GM21528 (cell line): Measurements from ENCODE around the gene ASCC2.

Experiments used
- ATAC-seq: cut with Tn5 transposase; IDR thresholded peaks from one replicate; pipeline ENCODE4 v1.9.1; 2021; ENCODE audit warnings: mild to moderate bottlenecking, moderate library complexity; ENCODE audit not compliant: unreplicated experiment, low FRiP score

ASCC2 gene

DNA sequence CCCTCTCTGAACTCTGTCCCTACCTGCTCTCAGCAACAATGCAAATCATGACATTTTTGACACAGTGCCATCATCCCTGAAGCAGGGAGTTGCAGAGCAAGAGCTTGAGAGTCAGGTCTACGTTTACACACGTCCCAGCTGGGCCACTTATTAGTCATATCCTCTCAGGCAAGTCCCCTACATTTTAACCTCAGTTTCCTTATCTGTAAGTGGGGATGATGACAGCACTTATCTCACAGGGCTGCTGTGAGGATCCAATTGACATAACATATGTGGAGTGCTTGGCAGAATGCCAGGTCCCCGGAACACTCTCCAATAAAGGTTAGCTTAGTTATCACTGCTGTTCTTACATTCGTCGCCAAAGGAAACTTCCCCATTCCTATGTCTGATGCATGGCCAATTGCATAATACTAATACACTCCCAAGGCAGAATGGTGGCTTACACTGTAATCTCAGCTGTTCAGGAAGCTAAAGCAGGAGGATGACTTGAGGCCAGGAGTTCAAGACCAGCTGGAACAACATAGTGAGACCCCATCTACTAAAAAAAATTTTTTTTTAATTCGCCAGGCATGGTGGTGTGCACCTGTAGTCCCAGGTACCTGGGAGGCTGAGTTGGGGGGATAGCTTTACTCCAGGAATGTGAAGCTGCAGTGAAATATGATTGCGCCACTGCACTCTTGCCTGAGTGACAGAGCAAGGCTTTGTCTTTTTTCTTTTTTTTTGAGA lies 16.6 kb downstream of the ASCC2 start:
- peak; percentile 58 for ATAC-seq

DNA sequence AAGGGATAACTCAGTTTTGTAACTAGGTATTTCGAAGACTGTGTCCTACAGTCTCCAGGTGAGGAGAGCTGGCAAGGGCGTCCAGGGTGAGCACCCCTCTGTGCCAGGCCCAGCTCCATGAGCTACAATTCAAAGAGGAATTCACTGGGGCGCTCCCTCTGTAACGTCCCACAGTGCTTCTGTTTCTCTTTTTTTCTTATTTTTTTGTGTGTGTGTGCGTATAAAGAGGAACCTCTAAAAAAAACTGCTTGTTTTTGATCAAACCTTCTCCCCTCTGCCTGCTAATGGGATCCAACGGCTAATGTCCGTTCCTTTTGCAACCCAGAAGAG lies 17.1 kb downstream of the ASCC2 start:
- no peak for ATAC-seq

- ATAC-seq, result no peak
Observed at GRCh38 chr22:29819501-29819900, 18.6 kb downstream of the ASCC2 start.

GRCh38 chr22:29817724-29818123 lies 20.4 kb downstream of the ASCC2 start:
- ATAC-seq, result no peak

- no peak for ATAC-seq
Observed at GRCh38 chr22:29816980-29817379, 21.1 kb downstream of the ASCC2 start.

DNA sequence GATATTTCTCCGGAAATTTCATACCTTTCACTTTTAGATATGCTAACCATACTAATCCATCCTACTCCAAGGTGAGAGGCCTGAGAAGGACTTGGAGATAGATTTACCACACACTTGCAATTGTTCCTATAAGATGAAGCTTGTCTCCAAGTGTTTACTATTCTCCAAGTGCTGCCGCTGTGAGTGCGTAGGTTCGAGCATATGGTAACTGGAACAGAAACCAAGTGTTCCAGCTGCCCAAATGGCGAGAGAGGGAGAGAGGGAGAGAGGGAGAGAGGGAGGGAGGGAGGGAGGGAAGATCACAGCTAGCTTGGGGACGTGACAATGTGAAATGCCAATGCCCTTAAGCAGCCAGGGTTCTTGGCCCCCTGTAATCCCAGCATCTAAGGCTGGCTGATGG lies 21.5 kb downstream of the ASCC2 start:
- ATAC-seq, result no peak

DNA sequence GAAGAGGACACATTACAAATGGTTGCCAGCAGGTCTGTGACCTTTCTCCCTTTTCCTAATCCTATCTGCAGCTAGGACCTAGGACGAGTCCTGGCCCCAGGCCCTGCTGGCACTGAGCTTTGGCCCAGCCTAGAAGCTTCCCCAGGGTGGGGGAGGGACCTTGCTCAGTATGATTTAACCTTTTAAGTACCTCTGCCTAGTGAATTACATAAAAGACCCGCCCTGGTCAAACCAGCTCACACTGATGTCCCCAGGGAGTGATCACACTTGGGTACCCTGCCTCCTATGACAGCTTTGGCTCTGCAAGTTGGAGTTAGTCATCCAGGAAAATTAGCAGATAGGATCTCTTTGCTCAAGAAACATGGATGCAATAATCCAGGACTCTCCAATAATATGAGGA lies 21.9 kb downstream of the ASCC2 start:
- no peak for ATAC-seq

DNA sequence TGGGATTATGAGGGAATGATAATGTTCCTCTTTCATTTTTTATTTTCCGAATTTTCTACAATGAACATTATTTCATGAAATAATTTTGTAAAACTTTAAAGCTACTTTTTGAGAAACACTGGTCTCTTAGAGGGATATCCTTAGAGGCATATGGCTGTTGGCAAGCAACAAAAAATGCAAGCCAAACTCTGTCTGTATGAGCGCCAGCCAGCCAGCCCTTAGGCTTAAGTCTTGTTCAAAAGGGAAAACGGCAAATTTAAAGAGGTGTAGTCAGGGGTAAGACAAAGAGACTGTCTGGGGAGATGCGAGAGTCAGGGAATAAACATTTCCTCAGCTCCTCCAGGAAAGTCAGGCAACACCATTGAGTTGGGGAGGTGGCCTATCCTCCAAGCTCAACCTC lies 22.5 kb downstream of the ASCC2 start:
- ATAC-seq, result no peak

- ATAC-seq, result no peak
Observed at GRCh38 chr22:29814003-29814402, 24.1 kb downstream of the ASCC2 start.

GRCh38 chr22:29813563-29813962 lies 24.5 kb downstream of the ASCC2 start:
- no peak for ATAC-seq

GRCh38 chr22:29813126-29813525 lies 24.9 kb downstream of the ASCC2 start:
- no peak for ATAC-seq

DNA sequence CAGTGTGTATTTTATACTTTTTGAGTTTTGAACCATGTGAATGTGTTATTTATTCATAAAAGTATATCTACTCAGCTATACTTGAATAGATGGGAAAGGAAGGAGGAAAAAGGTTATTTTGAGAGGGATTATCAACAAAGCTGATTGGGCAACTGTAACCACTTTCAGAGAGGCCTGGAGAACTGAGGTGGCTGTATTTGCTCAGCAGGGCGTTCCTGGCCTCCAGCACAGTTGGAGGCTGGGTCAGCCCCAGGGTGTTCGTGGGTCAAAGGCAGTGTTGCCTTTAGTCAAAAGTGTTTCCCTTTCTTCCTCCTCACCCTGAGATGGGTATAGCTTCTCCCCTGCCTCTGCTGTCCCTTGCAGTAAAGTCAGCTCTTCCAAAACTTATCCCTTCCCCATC lies 26.7 kb downstream of the ASCC2 start:
- ATAC-seq, result no peak

- ATAC-seq, result no peak
Observed at GRCh38 chr22:29810216-29810615, 27.9 kb downstream of the ASCC2 start.

GRCh38 chr22:29806196-29806595 lies 31.9 kb downstream of the ASCC2 start:
- ATAC-seq, result no peak

- no peak for ATAC-seq
Observed at GRCh38 chr22:29804985-29805384, 33.1 kb downstream of the ASCC2 start.

- no peak for ATAC-seq
Observed at GRCh38 chr22:29803190-29803589, 34.9 kb downstream of the ASCC2 start.

DNA sequence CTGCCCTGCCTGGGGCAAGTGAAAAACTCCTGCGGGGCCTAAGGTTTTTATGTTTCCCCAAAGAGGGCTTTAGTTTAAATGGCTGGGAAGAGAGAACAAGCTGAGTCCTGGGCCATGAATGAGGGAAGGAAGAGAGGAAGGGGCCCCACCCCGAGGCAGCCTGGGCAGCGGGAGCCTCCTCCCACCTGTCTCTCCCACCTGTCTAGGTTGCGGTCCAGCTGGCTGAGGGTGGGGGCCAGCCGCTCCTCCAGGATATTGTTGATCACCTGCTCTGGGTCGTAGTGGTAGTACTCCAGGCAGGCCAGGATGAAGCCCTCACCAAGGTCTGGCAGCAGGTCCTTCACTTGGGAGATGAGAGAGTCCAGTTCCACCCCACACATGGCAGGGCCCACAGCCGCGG lies 36.3 kb downstream of the ASCC2 start:
- no peak for ATAC-seq

DNA sequence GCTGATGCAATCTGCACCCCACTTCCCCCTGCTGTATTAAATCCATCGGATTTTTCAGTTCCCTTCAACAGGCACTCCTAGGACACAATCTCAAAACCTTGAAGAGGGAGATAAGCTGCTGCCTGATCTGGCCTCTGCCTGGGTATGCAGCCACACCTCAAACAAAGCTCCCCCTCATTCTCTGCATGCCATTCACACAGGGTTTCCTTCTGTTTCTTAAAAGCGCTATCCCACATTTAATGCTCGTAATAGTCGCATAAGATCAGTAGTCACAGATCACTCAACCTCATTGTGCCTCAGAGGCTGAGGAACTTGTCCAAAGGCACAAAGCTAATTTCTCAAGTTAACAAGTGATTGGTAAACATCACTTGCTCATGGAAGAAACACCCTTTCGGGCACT lies 36.9 kb downstream of the ASCC2 start:
- ATAC-seq, result no peak

- no peak for ATAC-seq
Observed at GRCh38 chr22:29799217-29799680, 38.8 kb downstream of the ASCC2 start.

GRCh38 chr22:29798801-29799200 lies 39.3 kb downstream of the ASCC2 start:
- no peak for ATAC-seq

DNA sequence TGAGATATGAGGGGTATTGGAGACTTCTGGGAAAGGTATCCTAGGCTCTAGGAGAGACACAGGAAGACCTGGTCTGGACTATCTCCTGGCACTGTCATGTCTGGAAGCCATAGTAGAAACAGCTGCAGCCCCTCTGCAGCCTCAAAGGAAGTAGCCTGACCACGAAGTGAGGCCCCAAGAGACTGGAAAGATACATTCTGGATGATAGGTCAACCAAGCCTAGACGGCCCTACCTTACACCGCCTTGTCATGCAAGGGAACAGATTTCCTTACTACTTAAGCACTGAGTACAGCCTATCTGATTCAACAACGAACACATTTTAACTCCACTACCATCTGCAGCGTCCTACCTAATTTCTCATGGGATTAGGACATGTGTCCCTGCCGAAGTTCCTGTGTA lies 39.8 kb downstream of the ASCC2 start:
- ATAC-seq, result no peak

- no peak for ATAC-seq
Observed at GRCh38 chr22:29797351-29797750, 40.7 kb downstream of the ASCC2 start.

DNA sequence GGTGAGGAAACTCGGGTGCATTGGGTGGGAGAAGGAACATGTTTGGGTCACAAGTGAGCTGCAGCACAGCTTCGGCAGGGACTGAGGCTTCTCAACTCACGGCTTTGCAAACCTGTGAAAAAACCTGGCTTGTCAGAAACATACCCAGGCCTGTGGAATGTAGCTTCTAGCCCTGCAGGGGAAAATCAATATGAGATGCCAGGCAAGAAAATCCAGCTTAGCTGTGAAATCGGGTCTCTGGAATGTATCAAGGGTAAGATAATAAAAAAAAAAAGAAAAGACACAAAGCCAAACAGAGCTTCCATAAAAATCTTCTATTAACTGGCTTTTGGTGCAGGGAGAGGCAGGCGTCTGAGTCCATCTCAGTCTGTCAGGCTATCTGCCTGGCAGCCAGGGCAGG lies 42.4 kb downstream of the ASCC2 start:
- no peak for ATAC-seq
